GM23338 (cell line): ENCODE results near the gene VCL. TPM values are rescaled to one million over a fixed set of nuclear protein-coding genes. Genes with fewer than 3 reads are reported as not detected.

Source experiments
- ATAC-seq: fragments of 200-7000 bp; cut with Tn5 transposase; 3 replicates; pipeline ENCODE4 v1.9.1; 2020
- DNase-seq: peaks from one replicate; pipeline ENCODE4 v3.0.0-alpha.2; 2015; ENCODE audit warnings: low spot score
- H2AFZ ChIP-seq: fragments of 200-600 bp; sonication (generic); 2 replicates; pipeline ENCODE4 v1.8.0; 2016; ENCODE audit warnings: antibody characterized with exemption, mild to moderate bottlenecking, moderate library complexity
- H3F3A ChIP-seq: fragments of 200-600 bp; sonication (generic); replicated peaks from 2 replicates; pipeline ENCODE4 v1.8.0; 2017; ENCODE audit warnings: antibody characterized with exemption, mixed run types, low read depth
- H3K27ac ChIP-seq: fragments of 200-600 bp; sonication (generic); 2 replicates; pipeline ENCODE4 v1.6.1; 2016; ENCODE audit warnings: low read depth
- H3K27me3 ChIP-seq: fragments of 200-600 bp; sonication (generic); 2 replicates; pipeline ENCODE4 v1.8.0; 2016; ENCODE audit warnings: mild to moderate bottlenecking, mixed run types, moderate library complexity; ENCODE audit not compliant: insufficient read depth
- H3K36me3 ChIP-seq: fragments of 200-600 bp; sonication (generic); 2 replicates; pipeline ENCODE4 v1.8.0; 2016; ENCODE audit warnings: mild to moderate bottlenecking; ENCODE audit not compliant: insufficient read depth
- H3K4me1 ChIP-seq: fragments of 200-600 bp; sonication (generic); 2 replicates; pipeline ENCODE4 v1.8.0; 2016; ENCODE audit warnings: mild to moderate bottlenecking, moderate library complexity; ENCODE audit not compliant: insufficient read depth
- H3K4me2 ChIP-seq: fragments of 200-600 bp; sonication (generic); 2 replicates; pipeline ENCODE4 v1.7.1; 2017; ENCODE audit warnings: mixed run types
- H3K4me3 ChIP-seq: fragments of 200-600 bp; sonication (generic); 2 replicates; pipeline ENCODE4 v1.6.1; 2016; ENCODE audit warnings: mixed run types
- H3K79me2 ChIP-seq: fragments of 200-600 bp; sonication (generic); replicated peaks from 2 replicates; pipeline ENCODE4 v1.8.0; 2017; ENCODE audit warnings: mild to moderate bottlenecking; ENCODE audit not compliant: insufficient read depth
- H3K9me2 ChIP-seq: fragments of 200-600 bp; sonication (generic); 2 replicates; pipeline ENCODE4 v1.8.0; 2017; ENCODE audit not compliant: insufficient read depth
- H4K20me1 ChIP-seq: fragments of 200-600 bp; sonication (generic); replicated peaks from 2 replicates; pipeline ENCODE4 v1.8.0; 2017; ENCODE audit warnings: mild to moderate bottlenecking; ENCODE audit not compliant: insufficient read depth
- H3K27ac Mint-ChIP-seq: 2 replicates; pipeline ENCODE4 v1.8.0; 2020; ENCODE audit warnings: inconsistent platforms, mild to moderate bottlenecking, moderate library complexity, mixed read lengths
- H3K27me3 Mint-ChIP-seq: 3 replicates; pipeline ENCODE4 v1.8.0; 2022; ENCODE audit warnings: low read depth, mild to moderate bottlenecking, moderate library complexity, mixed read lengths, inconsistent platforms; ENCODE audit not compliant: insufficient read depth, poor library complexity
- H3K36me3 Mint-ChIP-seq: 3 replicates; pipeline ENCODE4 v1.8.0; 2021; ENCODE audit warnings: low read depth, mild to moderate bottlenecking, inconsistent platforms, moderate library complexity, mixed read lengths
- H3K4me1 Mint-ChIP-seq: 3 replicates; pipeline ENCODE4 v1.8.0; 2020; ENCODE audit warnings: mild to moderate bottlenecking, inconsistent platforms, mixed read lengths
- H3K4me3 Mint-ChIP-seq: 3 replicates; pipeline ENCODE4 v1.8.0; 2021; ENCODE audit warnings: moderate library complexity, mild to moderate bottlenecking, inconsistent platforms, mixed read lengths
- H3K9me3 Mint-ChIP-seq: 3 replicates; pipeline ENCODE4 v1.8.0; 2020; ENCODE audit warnings: moderate library complexity, mild to moderate bottlenecking, inconsistent platforms, mixed read lengths
- JUNB ChIP-seq: IDR thresholded peaks from one replicate; pipeline ENCODE4 v1.6.1; 2016; ENCODE audit warnings: antibody characterized with exemption; ENCODE audit not compliant: unreplicated experiment
- NANOG ChIP-seq: IDR thresholded peaks from 2 replicates; pipeline ENCODE4 v1.6.1; 2016; ENCODE audit warnings: antibody characterized with exemption, borderline replicate concordance
- ZNF114 ChIP-seq: fragments of 250-450 bp; sonication (Bioruptor Pico); IDR thresholded peaks from 2 replicates; pipeline ENCODE4 v1.5.0; 2020; ENCODE audit warnings: mild to moderate bottlenecking, moderate library complexity
- ZNF331 ChIP-seq: fragments of 250-450 bp; sonication (Bioruptor Pico); IDR thresholded peaks from 2 replicates; pipeline ENCODE4 v1.5.0; 2020; ENCODE audit warnings: low read depth, mild to moderate bottlenecking, moderate library complexity
- ZNF462 ChIP-seq: fragments of 250-450 bp; sonication (Bioruptor Pico); IDR thresholded peaks from 2 replicates; pipeline ENCODE4 v1.5.0; 2020; ENCODE audit warnings: mild to moderate bottlenecking, moderate library complexity
- polyA plus RNA-seq: library from polyadenylated mRNA; unstranded; fragments of >200 nt; fragmentation: Nextera tagmentation; extraction: Ambion mirVana; gene quantifications from 2 replicates; pipeline ENCODE4 v1.2.1, GENCODE V29; 2016
- total RNA-seq: library from RNA; depleted of rRNA; stranded (reverse); fragments of >200 nt; shearing (Covaris generic); gene quantifications from 2 replicates; pipeline ENCODE4 v1.2.3, GENCODE V29; 2014
- TF ChIP-seq, protein P1 (sequence below): IDR thresholded peaks from 2 replicates; pipeline ENCODE4 v1.6.1; 2016; ENCODE audit warnings: antibody characterized with exemption

VCL gene
- total and polyA plus RNA-seq, 2 experiments from 2014 or later, result 60.7 to 254 TPM

DNA sequence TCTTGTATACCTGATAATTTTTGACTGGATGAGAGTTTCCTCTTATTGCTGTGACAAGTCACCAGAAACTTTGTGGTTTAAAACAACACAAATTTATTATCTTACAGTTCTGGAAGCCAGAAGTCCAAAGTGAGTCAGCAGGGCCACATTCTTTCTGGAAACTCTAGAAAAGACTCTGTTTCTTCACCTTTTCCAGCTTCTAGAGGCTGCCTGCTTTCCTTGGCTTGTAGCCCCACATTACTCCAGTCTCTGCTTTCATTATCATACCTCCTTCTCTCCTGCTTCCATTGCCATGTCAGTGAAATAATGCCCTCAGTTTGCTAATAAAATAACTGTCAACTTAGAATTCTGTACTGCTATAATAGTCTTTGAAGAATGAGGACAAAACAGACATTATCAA is 65.3 kb downstream of the VCL start:
- TF ChIP-seq ZNF462 (no peak), JUNB (no peak), ZNF114 (CRISPR knock-in tag) (no peak), NANOG (no peak), ZNF331 (no peak)
- TF ChIP-seq, protein P1, sequence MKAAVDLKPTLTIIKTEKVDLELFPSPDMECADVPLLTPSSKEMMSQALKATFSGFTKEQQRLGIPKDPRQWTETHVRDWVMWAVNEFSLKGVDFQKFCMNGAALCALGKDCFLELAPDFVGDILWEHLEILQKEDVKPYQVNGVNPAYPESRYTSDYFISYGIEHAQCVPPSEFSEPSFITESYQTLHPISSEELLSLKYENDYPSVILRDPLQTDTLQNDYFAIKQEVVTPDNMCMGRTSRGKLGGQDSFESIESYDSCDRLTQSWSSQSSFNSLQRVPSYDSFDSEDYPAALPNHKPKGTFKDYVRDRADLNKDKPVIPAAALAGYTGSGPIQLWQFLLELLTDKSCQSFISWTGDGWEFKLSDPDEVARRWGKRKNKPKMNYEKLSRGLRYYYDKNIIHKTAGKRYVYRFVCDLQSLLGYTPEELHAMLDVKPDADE, result no peak
- Mint-ChIP-seq H3K4me1 (peaks cover 7% of the 10 kb centered on the region; the same call in 1 of the 3 replicates), H3K9me3 (peaks cover 5% of the 10 kb centered on the region; the same call in 2 of the 3 replicates), H3K27me3 (peaks cover 9% of the 10 kb centered on the region), H3K36me3 (peaks cover 43% of the 10 kb centered on the region), H3K27ac (no peak overlapping the region), H3K4me3 (no peak overlapping the region)
- Histone ChIP-seq H3K27me3 (no peaks in the 10 kb centered on the region), H3K9me2 (no peaks in the 10 kb centered on the region), H3K4me3 (no peak overlapping the region), H3F3A (peaks cover 4% of the 10 kb centered on the region; the same call in 1 of the 2 replicates), H3K79me2 (peaks cover 83% of the 10 kb centered on the region), H3K4me1 (no peaks in the 10 kb centered on the region), H3K36me3 (peaks cover 7% of the 10 kb centered on the region; the same call in 1 of the 2 replicates), H2AFZ (no peak overlapping the region), H3K4me2 (no peak overlapping the region), H4K20me1 (peaks cover 11% of the 10 kb centered on the region; the same call in 1 of the 2 replicates), H3K27ac (peak overlapping the region; percentile 16; the same call in 1 of the 2 replicates)
- DNase-seq (no peak), ATAC-seq (no peak)
